Activated naive CD8-positive, alpha-beta T cell treated with anti-CD3 and anti-CD28 coated beads for 36 hours (primary cell): ENCODE data around the gene AHDC1. TPM values are rescaled to one million over a fixed set of nuclear protein-coding genes. Genes with fewer than 3 reads are reported as not detected.

Experiments
- DNase-seq: peaks from one replicate; pipeline ENCODE4 v3.0.0; 2021
- H3K27ac Mint-ChIP-seq: one replicate; pipeline ENCODE4 v1.8.0; 2022; ENCODE audit warnings: mild to moderate bottlenecking, moderate library complexity, mixed read lengths
- H3K27me3 Mint-ChIP-seq: one replicate; pipeline ENCODE4 v1.8.0; 2022; ENCODE audit warnings: mild to moderate bottlenecking, mixed read lengths
- H3K36me3 Mint-ChIP-seq: one replicate; pipeline ENCODE4 v1.8.0; 2021; ENCODE audit warnings: mild to moderate bottlenecking, mixed read lengths
- H3K4me1 Mint-ChIP-seq: one replicate; pipeline ENCODE4 v1.8.0; 2021; ENCODE audit warnings: mixed read lengths
- H3K4me3 Mint-ChIP-seq: one replicate; pipeline ENCODE4 v1.8.0; 2022; ENCODE audit warnings: mild to moderate bottlenecking, moderate library complexity, mixed read lengths
- H3K9me3 Mint-ChIP-seq: one replicate; pipeline ENCODE4 v1.8.0; 2022; ENCODE audit warnings: mixed read lengths
- total RNA-seq, 2 experiments: library from RNA; stranded (reverse); gene quantifications; one replicate each; pipeline ENCODE4 v1.2.3, GENCODE V29; 2021

Gene AHDC1
- total RNA-seq, 2 experiments from 2014 or later: 10.0 to 12.0 TPM

DNA sequence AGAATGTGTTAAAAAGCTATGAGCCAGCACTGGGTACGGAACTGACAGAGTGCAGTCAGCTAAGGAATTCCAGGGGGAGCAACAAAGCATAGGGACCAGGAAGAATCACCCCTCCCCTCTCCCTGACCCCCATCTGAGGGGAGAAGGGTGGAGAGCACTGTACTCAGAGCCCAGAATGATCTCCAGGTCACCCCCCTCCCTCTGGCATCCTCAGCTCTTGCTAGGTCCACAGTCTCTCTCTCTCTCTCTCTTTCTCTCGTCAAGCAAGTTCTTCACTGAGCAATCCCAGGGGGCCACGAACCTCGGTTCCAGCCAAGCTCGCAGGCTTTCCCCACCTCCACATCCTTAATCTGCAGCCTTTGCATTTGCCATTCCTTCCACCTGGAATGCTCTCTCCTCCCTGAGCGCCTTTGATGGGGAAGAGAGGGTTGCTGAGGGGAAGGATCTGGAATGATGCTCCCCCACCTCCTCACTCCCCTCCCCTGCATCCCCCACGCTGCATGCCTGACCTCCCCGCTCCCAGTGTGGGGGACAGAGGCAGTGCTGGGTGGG lies 107.3 kb downstream of the AHDC1 start:
- Mint-ChIP-seq H3K27ac (no peak overlapping the region), H3K36me3 (no peaks in the 10 kb centered on the region), H3K9me3 (no peaks in the 10 kb centered on the region), H3K27me3 (no peaks in the 10 kb centered on the region), H3K4me1 (peaks cover 12% of the 10 kb centered on the region), H3K4me3 (no peak overlapping the region)
- DNase-seq: no peak

DNA sequence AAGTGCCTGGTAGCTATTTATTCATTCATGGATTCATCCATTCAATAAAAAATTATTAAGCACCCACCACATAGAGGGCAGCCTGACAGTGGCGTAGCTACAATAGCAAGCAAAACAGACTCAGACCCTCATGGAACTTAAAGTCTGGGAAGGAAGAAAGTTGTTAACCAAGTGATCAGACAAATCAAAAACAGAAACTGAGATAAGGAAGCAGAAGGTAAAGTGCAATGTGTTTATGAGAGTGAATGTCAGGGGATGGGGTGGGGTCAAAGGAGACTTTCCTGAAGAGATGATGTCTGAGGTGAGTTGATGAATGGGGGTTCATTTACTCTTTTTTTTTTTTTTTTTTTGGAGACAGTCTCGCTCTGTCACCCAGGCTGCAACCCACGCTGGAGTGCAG lies 111.1 kb downstream of the AHDC1 start:
- Mint-ChIP-seq H3K27me3 (no peaks in the 10 kb centered on the region), H3K4me3 (no peak overlapping the region), H3K27ac (peak overlapping the region; percentile 71), H3K9me3 (no peaks in the 10 kb centered on the region), H3K4me1 (peaks cover 27% of the 10 kb centered on the region), H3K36me3 (peaks cover 4% of the 10 kb centered on the region)
- DNase-seq: no peak

DNA sequence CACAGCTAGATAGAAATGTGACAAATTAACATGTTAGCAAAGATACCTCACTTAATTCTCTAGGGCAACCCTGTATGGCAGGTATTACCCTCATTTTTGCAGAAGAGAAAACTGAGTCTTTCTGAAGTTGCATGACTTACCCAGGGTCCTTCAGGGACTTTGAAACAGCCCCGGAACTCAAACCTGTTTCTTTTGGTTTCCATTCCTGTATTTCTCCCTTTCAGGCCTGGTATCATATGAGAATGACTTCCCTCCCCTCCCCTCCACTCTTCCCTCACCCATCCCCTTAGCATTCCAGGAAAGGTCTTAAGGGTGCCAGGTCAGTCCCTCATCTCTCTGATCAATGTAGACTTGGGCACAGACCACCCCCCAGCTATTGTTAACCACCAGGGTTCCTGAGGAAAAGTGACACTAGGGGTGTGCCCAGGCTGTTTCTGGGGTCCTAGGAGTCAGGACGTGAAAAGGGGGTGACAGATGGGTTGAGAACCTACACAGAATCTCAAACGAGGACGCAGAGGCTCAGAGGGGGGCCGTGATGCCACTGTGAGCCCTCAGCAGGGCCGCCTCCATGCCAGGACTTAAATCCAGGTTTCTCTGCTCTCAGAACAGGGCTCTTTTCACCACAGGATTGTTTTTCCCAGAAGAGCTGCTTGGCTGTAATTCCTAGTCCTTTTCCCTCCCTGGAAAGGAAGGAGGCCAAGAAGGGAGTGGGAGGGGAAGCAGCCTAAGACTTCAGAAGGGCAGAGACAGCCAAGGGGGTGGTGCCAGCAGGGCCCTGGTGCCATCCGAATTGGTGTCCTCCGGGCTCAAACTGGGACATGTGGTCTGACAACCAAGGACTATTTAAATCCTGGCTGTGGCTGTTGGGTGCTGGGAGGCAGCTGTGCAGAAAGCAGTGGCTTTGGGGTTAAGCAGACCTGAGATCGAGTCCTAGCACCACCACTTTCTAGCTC lies 111.9 kb downstream of the AHDC1 start:
- peaks cover 28% of the 10 kb centered on the region for H3K4me1 Mint-ChIP-seq
- DNase-seq: no peak
- H3K4me3 Mint-ChIP-seq: no peak overlapping the region
- H3K36me3 Mint-ChIP-seq: peaks cover 4% of the 10 kb centered on the region
- peak overlapping the region; percentile 72 for H3K27ac Mint-ChIP-seq
- H3K9me3 Mint-ChIP-seq: no peaks in the 10 kb centered on the region
- H3K27me3 Mint-ChIP-seq: no peaks in the 10 kb centered on the region

DNA sequence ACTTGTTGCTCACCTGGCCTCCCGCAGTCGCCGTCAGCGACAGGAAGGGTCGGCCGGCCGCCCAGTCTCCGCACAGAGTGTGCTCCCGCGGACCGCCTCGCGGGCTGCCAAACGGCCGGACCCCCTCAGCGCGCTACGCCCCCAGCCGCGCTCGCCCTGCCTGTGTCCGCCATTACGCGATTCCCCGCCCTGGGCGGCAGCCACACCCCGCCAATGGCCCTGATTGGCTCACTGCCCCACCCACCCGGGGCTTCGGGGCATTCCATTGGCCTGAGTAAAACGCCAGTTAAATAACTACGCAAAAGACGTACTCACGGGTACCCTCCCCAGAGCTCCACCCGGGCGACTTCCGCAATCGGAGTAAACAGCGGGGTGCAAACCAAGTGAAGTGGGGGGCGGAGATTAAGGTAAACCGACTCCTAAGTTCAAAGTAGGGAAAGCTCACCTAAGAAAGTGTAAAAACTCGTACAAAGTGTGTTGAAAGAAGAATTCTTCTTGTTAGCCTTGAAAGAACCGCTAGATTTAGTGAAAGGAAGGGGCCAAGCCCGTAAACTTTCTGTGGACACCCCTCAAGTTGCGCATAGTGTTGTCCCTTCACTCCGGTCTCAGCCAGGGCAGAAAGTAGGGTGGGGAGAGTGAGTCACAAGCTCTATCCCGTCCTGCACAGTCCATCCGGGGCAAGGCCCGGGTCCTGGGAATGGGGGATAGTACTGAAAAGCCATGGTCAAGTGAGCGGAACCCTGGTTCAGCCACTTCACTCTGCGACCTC lies 113.8 kb downstream of the AHDC1 start, which contains the start of gene WASF2:
Gene WASF2, minus strand, starts transcription at position 195 of the 769 bp plus-strand sequence. CDS start 61,277 bp downstream, outside the sequence.
- DNase-seq: peak; percentile 99
- Mint-ChIP-seq H3K4me3 (peak within 1 kb of the TSS; percentile 95), H3K4me1 (peaks cover 31% of the 10 kb centered on the region), H3K27me3 (no peaks in the 10 kb centered on the region), H3K27ac (peak within 1 kb of the TSS; percentile 100), H3K36me3 (peaks cover 4% of the 10 kb centered on the region), H3K9me3 (no peaks in the 10 kb centered on the region)

DNA sequence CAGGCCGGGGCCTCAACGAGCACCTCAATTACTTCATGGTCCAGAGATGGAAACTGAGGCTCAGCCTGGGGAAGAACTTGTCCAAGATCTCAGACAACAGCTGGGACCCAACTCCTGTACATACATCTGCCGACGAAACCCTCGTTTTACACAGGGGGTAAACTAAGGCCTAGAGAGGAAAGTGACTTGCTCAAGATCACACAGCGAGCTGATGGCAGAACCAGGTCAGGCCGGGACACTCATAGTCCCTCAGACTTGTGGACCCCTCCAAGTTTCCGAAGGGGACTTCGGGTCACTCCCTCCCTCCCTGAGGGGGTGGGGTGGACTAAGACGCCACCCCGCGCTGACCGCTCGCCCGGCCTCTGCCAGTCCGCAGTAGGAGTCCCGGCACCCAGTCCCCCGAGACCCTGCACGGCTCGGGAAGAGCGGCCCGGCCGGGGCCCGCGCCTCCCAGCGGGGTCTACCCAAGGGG lies 114.4 kb downstream of the AHDC1 start:
- Mint-ChIP-seq H3K9me3 (no peaks in the 10 kb centered on the region), H3K4me3 (peak overlapping the region; percentile 95), H3K36me3 (peaks cover 4% of the 10 kb centered on the region), H3K27me3 (no peaks in the 10 kb centered on the region), H3K4me1 (peaks cover 31% of the 10 kb centered on the region), H3K27ac (peak overlapping the region; percentile 100)
- peak; percentile 36 for DNase-seq

DNA sequence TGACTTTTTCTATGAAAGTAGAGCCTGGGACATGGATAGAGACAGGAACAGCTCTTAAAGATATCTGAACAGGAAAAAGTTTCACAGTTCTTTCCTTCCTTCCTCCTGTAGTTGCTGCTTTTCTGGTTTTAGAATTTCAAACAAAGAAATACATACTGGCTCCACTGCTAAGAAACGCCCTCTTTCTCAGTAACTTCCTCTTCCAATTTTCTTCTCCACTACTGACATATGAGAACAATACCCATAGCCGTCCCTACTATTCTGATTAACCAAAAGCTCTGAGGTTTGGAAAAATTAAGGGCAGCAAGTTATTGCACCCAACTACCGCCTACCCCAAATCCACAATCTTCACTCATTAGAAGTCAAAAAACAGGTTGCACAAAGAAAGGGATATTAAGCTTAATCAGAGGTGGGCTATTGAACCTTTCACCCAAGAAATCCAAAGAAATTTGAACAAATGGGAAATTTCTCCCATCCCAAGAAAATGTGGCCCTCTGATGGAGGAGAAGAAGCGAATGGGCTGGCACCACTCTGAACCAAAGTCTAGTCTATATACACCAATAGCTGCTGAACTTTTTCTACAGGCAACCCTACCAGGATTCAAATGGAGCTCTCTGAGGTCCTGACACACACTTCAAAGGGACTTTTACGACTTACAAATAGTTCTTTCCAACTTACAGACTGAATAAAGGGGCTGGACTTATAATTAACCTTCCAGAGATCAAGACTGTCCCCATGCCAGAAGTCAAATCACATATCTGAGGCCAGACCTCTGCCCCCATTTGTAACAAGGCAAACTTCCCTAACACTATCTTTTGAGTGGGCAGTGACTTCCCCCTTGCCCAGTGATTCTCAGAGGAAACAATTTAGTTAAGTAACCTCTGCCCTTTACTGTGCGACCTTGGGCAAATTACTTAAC lies 115.7 kb downstream of the AHDC1 start:
- Mint-ChIP-seq H3K4me1 (peaks cover 31% of the 10 kb centered on the region), H3K27me3 (no peaks in the 10 kb centered on the region), H3K9me3 (no peaks in the 10 kb centered on the region), H3K36me3 (peaks cover 4% of the 10 kb centered on the region), H3K27ac (peak overlapping the region; percentile 100), H3K4me3 (peak overlapping the region; percentile 95)
- no peak for DNase-seq

DNA sequence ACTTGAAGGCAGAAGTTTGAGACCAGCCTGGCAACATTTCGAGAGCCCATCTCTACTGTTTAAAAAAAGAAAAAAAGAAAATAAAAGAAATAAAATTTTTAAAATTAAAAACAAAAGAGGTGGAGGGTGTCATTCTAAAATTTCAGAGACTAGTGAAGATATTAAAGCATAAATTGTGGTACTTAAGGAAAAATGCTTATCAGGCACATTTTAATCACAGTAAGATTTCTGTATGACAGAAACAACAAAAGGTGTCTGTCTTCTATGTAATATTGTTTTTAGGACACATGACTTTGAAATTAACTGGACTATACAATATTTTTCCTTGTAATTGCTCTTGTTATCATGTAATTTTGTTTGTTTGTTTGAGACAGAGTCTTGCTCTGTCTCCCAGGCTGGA lies 118.6 kb downstream of the AHDC1 start:
- Mint-ChIP-seq H3K36me3 (peaks cover 4% of the 10 kb centered on the region), H3K27ac (no peak overlapping the region), H3K27me3 (no peaks in the 10 kb centered on the region), H3K4me1 (peaks cover 32% of the 10 kb centered on the region), H3K9me3 (no peaks in the 10 kb centered on the region), H3K4me3 (no peak overlapping the region)
- DNase-seq: no peak

Other genes with a start within 250 kb of the AHDC1 start
- 1 to 10 TPM; 3.0 to 4.5 TPM for gene MAP3K6, start 237.2 kb downstream of the AHDC1 start, total RNA-seq
- gene FCN3, start 229.3 kb downstream of the AHDC1 start, total RNA-seq: not detected
- gene CD164L2, start 220.8 kb downstream of the AHDC1 start, total RNA-seq: not detected
- gene GPR3, start 211.5 kb downstream of the AHDC1 start, total RNA-seq: 1 to 10 TPM; 3.5 to 3.9 TPM
- gene WASF2, start 114.0 kb downstream of the AHDC1 start, total RNA-seq: 100 to 1,000 TPM; 103 TPM
- under 1 TPM; 0.30 to 0.35 TPM for gene FGR, start 31.0 kb upstream of the AHDC1 start, total RNA-seq
- gene IFI6, start 68.0 kb upstream of the AHDC1 start, total RNA-seq: 10 to 100 TPM; 57.7 to 64.5 TPM
- gene FAM76A, start 121.8 kb upstream of the AHDC1 start, total RNA-seq: 1 to 10 TPM; 8.4 to 9.0 TPM
- 10 to 100 TPM; 20.0 to 21.1 TPM for gene STX12, start 169.1 kb upstream of the AHDC1 start, total RNA-seq
- gene PPP1R8, start 226.6 kb upstream of the AHDC1 start, total RNA-seq: 10 to 100 TPM; 60.0 to 70.5 TPM